Superior temporal gyrus (tissue), 1 donor: Measurements from ENCODE around the gene FOXO6.

ENCODE experiments used
- DNase-seq: peaks from one replicate; pipeline ENCODE4 v3.0.0-alpha.2; 2016; ENCODE audit errors: extremely low spot score

FOXO6 gene

DNA sequence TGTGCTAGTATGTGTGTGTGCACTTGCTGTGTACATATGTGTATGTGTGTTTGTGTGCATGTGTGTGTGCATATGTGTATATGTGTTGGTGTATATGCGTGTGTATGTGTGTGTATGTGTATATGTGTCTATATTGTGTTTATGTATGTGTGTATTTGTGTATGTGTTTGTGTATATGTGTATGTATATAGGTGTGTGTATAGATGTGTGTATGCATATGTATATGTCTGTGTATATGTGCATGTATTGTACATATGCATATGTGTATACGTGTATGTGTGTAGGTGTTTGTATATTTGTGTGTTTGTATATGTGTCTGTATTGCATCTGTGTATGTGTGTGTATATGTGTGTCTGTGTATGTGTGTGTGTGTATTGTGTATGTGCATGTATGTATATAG, 64.1 kb downstream of the FOXO6 start:
- no peak for DNase-seq

- no peak for DNase-seq
Observed at GRCh38 chr1:41426201-41426890, 65.1 kb downstream of the FOXO6 start.

DNA sequence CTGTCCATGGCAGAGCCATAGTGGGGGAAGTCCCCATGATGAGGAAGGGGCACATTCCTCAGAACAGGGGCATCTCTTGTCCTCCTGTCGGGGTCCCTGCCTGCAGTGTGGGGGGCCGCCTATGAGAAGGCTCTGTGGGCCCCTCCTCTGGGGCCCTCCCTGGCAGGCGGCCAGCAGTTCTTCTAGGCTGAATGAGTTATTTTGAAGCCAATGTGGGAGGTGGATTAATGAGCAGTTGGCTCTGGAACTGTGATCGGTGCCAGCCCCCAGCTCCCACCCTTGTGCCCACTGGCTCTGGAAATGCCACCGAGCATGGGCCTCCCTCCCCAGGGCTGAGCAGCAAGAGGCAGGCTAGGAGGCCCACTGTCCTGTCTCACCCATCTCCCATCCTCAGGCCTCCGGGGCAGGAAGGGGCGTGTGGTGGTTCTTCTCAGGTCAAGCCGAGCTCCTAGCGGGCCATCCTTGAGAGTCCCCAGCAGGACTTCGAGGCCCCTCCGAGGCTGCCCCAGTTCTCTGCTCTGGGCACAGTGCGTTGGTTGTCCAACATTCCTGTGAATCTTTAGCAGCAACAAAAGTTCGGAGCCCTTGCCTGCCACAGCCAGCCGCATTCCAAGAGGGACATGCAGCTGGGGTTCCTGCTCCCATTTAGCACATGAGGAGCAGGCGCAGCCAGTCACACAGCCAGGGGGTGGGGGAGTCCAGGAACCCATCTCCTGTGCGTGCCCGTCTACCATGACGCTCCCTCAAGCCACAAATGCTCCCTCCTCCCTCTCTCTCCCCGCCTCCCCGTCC, 66.1 kb downstream of the FOXO6 start:
- DNase-seq, result no peak

GRCh38 chr1:41427916-41428737, 66.9 kb downstream of the FOXO6 start:
- DNase-seq, result no peak

DNA sequence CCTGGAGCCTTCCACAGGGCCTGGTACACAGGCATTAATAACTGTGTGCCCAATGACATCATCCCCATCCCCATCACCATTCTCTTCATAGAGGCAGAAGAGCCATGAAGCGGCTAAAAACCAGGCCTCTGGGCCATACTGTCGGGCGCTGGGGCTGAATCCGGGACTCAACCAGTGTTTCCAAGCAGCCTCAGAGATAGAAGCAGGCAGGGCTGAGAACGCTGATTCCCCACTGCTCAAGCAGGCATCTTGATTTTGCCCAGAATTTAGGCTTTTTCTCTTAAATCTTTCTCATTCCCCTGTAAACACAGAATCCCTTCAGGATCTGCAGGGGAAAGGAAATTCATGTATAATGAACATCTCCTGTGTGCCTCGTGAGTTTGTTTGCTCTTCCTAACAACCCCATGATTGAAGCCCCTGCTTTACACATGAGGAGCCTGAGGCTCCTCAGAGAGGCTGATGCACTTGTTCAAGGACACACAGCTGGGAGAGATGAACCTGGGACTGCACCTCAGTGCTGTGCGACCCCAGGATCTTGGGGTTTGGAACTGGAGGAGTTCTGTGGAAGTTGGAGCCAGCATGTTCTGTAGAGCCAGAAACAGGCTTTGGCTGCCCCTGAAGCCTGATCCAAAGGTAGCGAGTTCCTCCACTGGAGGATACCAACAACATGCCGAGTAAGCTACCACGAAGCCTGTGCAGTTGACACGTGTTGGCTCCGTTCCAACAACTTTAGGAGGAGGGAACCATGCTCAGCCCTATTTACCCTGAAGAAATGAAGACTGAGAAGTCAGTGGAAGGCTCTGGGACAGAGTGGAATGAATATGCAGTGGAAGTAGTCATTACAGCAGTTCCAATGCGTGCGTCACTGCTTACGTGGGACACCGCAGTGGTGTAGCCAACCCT, 67.8 kb downstream of the FOXO6 start:
- no peak for DNase-seq

- no peak for DNase-seq
Observed at GRCh38 chr1:41429641-41430035, 68.4 kb downstream of the FOXO6 start.

GRCh38 chr1:41430069-41430468, 68.8 kb downstream of the FOXO6 start:
- DNase-seq, result no peak

DNA sequence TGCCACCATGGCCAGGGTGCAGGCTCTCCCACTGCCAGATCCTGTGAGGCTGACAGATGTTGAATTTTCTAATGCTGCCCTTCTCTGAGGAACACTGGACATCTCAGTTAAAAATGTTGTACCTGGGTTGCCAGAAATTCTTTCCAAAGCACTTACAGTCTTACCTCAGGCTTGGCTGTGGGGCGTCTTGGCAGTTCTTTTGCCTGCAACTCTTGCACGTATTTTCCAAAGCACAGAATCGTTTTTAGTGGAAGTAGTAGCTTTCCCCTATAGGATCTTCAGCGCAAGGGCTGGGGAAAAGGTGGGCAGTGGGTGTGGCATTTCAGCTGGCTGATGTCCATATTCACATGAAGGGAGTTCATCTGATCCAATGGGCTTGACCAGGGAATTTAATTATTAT, 69.3 kb downstream of the FOXO6 start:
- no peak for DNase-seq

DNA sequence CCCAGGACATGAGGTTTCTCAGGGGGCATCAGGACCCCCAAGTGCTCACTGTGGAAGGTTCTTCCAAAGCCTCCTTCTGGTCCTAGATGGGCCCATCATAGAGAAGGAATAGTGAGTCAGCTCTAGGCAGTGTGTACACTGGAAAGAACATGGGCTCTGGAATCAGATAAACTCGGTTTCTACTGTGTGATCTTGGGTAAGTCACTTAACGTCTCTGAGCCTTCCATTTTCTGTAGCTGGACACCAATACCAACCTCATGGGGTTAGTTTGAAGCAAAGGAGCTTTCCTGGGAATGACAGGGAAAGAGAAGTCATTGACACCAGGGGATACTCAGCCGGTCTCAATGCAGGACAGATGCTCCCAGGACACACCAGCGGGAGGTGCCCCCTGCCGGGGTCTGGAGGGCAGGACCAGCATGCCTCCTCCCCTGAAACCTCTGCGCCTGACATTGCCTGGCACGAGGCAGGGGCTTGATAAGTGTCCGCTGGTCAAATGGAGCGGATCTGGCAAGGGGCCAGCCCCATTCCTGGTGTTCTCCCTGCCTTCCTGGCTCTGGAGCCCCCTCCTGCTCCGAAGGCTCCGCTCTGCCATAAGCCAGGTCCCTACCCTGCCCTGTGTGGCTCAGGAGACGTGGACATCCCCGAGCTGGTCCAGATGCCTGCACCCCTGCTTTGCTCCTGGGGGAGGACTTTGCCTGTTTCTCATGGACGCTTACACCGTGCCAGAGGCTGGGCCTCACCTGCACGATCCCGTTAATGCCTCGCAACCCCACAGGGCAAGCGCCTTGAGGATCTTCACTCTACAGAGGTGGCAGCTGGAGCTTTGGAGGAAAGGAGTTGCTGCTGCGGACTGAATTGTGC, 70.5 kb downstream of the FOXO6 start:
- no peak for DNase-seq
